Muscle layer of colon (tissue), 2 donors: ENCODE measurements around the gene C1S.
"Not testable (repeated sequence)": the region's sequence is repeated elsewhere in the genome, so short reads cannot be mapped to it uniquely, and the experiment has no call there.

Experiments
- H3K27ac ChIP-seq: one replicate; pipeline ENCODE4 v1.7.0; 2013; ENCODE audit warnings: low read depth, mild to moderate bottlenecking, low read length, moderate library complexity
- H3K27me3 ChIP-seq, 2 donors: one replicate each; pipeline ENCODE4 v1.7.0; 2013; ENCODE audit warnings: low read length in 2 of 2, mild to moderate bottlenecking in 2 of 2; ENCODE audit not compliant: insufficient read depth in 2 of 2, control insufficient read depth in 1 of 2
- H3K36me3 ChIP-seq: one replicate; pipeline ENCODE4 v1.7.0; 2013; ENCODE audit warnings: mild to moderate bottlenecking, low read length; ENCODE audit not compliant: insufficient read depth
- H3K4me1 ChIP-seq: one replicate; pipeline ENCODE4 v1.7.0; 2013; ENCODE audit warnings: mild to moderate bottlenecking, low read length; ENCODE audit not compliant: insufficient read depth
- H3K4me3 ChIP-seq, 2 donors: one replicate each; pipeline ENCODE4 v1.7.0; 2013; ENCODE audit warnings: low read length in 2 of 2, low read depth in 1 of 2, mild to moderate bottlenecking in 1 of 2, moderate library complexity in 1 of 2
- H3K9ac ChIP-seq: one replicate; pipeline ENCODE4 v1.7.0; 2013; ENCODE audit warnings: low read length
- H3K9me3 ChIP-seq: one replicate; pipeline ENCODE4 v1.7.0; 2013; ENCODE audit warnings: mild to moderate bottlenecking, low read length
- donor health status: abdominal sarcoma.
- donor health status: Adenocarcinoma of cecum.

The C1S gene

DNA sequence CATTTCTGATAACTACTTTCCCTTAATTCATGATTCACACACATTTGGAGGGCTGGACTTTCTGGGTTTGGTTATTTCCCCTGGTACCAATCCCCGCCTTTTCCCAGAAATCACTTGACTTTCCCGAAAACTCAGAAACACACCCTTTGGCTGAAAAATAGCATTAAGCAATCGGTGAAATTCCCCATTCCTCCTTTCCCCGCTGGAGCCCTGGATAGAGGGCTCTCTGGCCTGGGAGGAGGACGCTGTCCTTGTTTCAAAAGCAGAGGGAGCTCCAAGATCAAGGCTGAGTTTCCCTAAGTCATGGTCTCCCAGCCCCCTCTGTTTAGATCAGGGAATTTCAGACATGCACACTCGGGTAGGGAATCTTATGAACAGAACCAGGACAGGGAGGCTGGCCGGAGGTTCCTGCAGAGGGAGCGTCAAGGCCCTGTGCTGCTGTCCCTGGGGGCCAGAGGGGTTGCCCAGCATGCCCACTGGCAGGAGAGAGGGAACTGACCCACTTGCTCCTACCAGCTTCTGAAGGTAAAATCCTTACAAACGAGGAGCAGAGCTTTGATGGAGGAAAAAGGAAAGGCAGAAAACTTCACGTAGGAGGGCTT lies at the start of gene C1S:
C1S (plus strand) TSS at position 366 of the 602 bp plus-strand sequence. CDS start 1,195 bp downstream, outside the sequence.
- Histone ChIP-seq H3K4me3 (peak within 1 kb of the TSS; percentile 54 to 69), H3K9me3 (no peaks in the 10 kb centered on the region), H3K9ac (peak within 1 kb of the TSS; percentile 67), H3K27me3 (no peaks in the 10 kb centered on the region), H3K4me1 (peaks cover 27% of the 10 kb centered on the region), H3K36me3 (peaks cover 9% of the 10 kb centered on the region), H3K27ac (peak within 1 kb of the TSS; percentile 65)

DNA sequence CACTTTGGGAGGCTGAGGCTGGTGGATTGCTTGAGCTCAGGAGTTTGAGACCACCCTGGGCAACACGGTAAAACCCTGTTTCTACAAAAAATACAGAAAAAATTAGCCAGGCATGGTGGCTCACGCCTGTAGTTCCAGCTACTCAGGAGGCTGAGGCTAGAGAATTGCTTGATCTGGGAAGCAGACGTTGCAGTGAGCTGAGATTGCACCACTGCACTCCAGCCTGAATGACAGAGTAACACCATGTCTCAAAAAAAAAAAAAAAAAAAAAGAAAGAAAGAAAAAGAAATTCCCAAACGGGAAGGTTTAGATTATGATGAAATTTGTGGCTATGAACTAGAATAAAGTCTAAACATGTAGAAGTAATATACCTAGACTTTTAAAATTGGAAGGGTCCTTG lies 49.1 kb upstream of the C1S start:
- H3K4me3 ChIP-seq, H3K9me3 ChIP-seq, H3K27me3 ChIP-seq, H3K9ac ChIP-seq, H3K27ac ChIP-seq, H3K4me1 ChIP-seq: not testable (repeated sequence)
- peaks cover 18% of the 10 kb centered on the region for H3K36me3 ChIP-seq

DNA sequence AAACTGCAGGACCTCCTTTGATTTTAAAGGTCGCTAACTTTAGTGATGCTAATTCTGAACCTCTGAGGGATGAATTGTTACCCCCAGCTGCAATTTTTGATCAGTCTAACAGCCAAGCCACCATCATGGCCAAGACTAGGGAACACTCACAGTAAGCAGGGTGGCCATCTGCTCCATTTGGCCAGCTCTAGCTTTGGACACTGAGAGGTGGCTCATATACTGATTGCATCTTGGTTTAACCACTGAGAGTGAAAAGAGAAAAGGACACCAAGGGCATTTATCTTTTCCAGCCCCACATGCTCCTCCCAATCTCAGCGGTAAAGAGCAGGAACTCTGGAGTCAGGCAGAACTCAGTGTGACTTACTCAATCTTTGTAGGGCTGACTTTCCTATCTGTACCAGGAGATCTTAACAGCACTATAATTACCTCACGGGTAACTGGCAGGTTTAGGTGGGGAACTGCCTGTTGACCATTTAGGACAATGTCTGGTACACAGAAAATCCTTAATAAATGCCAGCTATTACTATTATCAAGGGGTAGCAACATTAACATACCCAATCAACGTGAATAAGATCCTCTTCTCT lies 48.4 kb upstream of the C1S start:
- Histone ChIP-seq H3K36me3 (peaks cover 18% of the 10 kb centered on the region), H3K27ac (no peak overlapping the region), H3K27me3 (no peaks in the 10 kb centered on the region), H3K4me1 (peaks cover 3% of the 10 kb centered on the region), H3K4me3 (no peak overlapping the region), H3K9me3 (no peaks in the 10 kb centered on the region), H3K9ac (no peak overlapping the region)

DNA sequence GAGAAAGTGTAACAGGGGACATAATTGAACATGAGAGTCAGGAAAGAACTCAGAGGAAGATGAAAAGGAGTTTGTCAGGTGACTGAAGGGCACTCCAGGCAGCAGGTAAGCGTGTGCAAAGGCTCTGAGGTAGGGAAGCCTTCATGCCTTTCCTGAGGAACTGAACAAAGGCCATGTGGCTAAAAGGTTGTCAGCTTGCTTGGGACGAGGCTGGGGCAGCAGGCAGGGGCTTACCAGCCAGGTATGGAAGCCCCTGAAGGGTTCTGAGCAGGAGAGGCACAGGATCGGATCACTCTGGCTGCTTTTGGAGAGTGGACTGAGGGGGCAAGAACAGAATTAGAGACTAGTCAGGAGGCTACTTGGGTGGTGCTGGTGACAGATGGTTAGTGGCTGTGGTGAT lies 47.4 kb upstream of the C1S start:
- H3K27ac ChIP-seq = no peak overlapping the region
- H3K36me3 ChIP-seq = peaks cover 18% of the 10 kb centered on the region
- H3K4me1 ChIP-seq = peaks cover 10% of the 10 kb centered on the region
- H3K9me3 ChIP-seq = no peaks in the 10 kb centered on the region
- no peaks in the 10 kb centered on the region for H3K27me3 ChIP-seq
- H3K4me3 ChIP-seq = no peak overlapping the region
- no peak overlapping the region for H3K9ac ChIP-seq

DNA sequence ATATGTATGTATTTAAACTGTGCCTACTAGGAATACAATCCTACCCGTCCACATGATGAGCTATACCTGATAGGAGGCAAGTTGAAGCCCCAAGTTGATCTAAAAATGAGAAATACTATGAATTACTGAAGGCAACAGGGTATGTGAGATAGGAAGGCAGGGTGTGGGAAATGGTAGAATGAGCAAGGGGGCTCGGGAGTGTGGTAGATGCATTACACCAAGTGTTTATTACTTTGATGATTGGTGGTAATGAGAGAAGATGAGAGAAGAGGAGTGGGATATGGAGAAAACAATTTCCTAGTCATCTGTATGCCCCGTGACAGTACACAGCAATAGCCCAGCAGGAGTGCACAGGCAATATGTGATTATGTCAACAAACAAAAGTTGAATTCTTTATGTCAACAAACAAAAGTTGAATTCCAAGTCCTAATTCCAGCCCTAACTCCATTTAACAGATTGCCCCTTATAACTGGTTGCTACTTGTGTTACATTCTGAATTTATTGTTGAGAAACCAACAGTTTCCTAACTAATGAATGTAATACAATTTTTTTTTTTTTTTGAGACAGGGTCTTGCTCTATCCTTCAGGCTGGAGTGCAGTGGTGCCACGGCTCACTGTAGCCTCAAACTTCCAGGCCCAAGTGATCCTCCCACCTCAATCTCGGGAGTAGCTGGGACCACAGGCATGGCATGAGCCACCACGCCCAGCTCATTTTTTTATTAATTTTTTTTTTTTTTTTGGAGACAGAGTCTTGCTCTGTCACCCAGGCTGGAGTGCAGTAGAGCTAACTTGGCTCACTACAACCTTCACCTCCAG lies 44.8 kb upstream of the C1S start:
- H3K4me3 ChIP-seq = no peak overlapping the region
- H3K27me3 ChIP-seq = no peaks in the 10 kb centered on the region
- H3K9me3 ChIP-seq = no peaks in the 10 kb centered on the region
- H3K27ac ChIP-seq = no peak overlapping the region
- H3K36me3 ChIP-seq = peaks cover 18% of the 10 kb centered on the region
- no peak overlapping the region for H3K9ac ChIP-seq
- H3K4me1 ChIP-seq = peaks cover 16% of the 10 kb centered on the region

DNA sequence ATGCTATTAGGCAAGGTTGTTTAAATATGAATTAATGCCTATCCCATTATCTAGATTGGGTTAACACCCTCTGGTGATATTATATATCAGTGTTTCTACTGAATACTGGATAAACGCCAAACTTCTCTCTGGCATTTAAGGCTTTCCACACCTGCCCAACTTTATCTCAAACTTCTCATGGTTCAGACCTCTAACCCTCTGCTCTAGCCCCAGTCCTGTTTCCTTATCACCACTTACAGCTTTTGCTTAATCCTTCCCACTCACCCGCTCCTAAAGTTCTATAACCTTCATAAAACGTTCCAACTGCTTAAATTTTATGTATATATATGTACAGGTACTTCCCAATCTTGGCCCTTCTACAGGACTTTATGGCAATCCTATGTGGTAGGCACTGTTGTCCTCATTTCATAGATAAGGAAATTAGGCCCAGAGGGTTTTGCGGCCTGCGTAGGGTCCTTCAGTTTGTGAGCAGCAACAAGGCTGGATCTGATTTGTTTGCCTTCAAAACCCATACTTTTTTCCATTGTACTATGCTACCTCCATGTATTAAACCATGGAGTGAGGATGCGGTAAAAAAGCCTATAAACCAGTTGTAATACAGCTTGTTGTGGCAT lies 43.5 kb upstream of the C1S start:
- H3K4me1 ChIP-seq = peaks cover 16% of the 10 kb centered on the region
- no peaks in the 10 kb centered on the region for H3K9me3 ChIP-seq
- peak overlapping the region; percentile 90 for H3K9ac ChIP-seq
- no peaks in the 10 kb centered on the region for H3K27me3 ChIP-seq
- peak overlapping the region; percentile 94 for H3K4me3 ChIP-seq
- peaks cover 18% of the 10 kb centered on the region for H3K36me3 ChIP-seq
- no peak overlapping the region for H3K27ac ChIP-seq

DNA sequence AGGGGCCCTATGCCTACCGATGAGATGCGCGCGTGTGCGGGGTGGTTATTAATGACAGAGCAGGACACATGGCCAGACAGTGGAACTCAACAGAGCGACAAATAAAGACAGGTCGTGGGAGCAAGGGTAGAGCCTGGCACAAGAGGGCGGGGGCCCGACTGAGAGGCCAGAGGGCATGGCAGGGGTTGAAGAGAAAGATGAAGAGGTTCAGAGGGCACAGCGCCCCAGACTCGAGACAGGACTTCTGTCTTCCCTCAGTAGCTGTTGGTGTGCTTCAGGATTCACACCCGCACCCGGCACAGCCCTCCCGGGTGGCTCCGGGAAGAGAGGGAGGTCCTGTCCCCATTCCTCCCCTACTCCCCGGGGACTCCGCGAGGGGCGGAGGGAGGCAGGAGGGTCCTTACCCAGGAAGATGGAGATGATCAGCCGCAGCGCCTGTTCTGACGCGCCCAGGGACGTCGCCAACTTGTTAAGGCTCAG lies 42.6 kb upstream of the C1S start:
- H3K9ac ChIP-seq = peak overlapping the region; percentile 90
- peaks cover 16% of the 10 kb centered on the region for H3K4me1 ChIP-seq
- peak overlapping the region; percentile 98 for H3K27ac ChIP-seq
- H3K4me3 ChIP-seq = peak overlapping the region; percentile 94
- no peaks in the 10 kb centered on the region for H3K27me3 ChIP-seq
- H3K9me3 ChIP-seq = no peaks in the 10 kb centered on the region
- peaks cover 10% of the 10 kb centered on the region for H3K36me3 ChIP-seq

DNA sequence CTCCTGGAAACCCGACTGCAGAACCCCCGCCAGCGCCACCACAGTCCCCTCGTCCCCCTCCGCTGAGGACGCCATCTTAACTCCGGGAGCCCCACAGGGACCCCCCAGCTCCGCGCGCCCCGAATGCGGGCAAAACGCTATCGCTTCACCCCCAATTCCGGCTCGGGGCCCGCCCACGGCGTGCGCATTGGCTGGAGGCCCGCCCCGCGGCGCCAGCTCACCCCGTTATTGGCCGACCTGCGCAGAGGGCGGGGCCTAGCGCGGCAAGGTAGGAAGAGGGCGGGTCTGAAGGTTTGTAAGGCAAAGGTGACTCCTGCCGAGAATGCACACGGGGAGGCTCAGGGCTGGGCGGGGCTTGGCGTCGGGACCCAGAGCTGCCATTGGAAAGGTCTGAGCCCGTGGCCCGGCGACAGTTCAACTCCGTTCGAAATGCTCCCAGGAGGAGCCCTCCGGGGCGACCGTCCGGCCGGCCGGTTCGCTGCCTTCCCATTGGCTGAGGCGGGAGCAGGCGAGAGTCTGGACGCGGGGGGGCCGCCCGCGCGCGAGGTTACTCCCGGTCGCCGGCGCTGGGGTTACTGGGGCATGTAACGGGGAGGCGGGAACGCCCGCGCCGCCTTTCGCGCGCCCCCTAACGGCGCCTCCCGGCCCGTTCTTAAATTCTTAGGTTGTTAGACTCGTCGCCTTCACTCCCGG lies 42.0 kb upstream of the C1S start, which contains the start of gene LPCAT3:
LPCAT3 (minus strand) TSS at position 127 of the 693 bp plus-strand sequence; CDS start at position 75, 52 bp downstream.
- Histone ChIP-seq H3K4me1 (peaks cover 16% of the 10 kb centered on the region), H3K4me3 (peak within 1 kb of the TSS; percentile 94), H3K27me3 (no peaks in the 10 kb centered on the region), H3K36me3 (peaks cover 5% of the 10 kb centered on the region), H3K9ac (peak within 1 kb of the TSS; percentile 90), H3K27ac (peak within 1 kb of the TSS; percentile 98), H3K9me3 (no peaks in the 10 kb centered on the region)

DNA sequence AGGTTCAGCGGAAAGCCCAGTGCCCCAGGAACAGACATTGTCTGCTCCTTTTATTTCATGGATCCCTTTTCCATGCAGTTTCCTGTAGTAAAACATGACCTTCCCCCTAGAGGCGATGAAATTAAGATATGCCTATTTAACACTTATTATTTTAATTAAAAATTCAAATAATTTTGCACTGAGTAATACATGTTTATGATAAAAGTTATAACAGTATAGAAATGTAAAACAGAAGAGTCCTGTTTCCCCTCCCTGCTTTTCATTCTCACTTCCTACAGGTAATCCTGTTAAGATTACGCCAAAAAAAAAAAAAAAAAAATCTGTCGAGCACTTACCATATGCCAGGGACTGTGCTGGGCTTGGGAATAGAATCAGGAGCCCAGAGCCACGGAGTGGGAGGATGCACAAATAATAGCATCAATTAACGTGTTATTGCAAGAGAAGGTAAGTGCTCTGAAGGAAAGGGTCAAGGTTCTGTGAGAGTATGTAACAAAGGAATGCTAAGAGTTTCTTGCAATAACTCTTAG lies 41.4 kb upstream of the C1S start:
- no peaks in the 10 kb centered on the region for H3K27me3 ChIP-seq
- no peaks in the 10 kb centered on the region for H3K9me3 ChIP-seq
- peaks cover 16% of the 10 kb centered on the region for H3K4me1 ChIP-seq
- H3K4me3 ChIP-seq = peak overlapping the region in 1 of 2 donors; percentile 94
- peak overlapping the region; percentile 98 for H3K27ac ChIP-seq
- H3K36me3 ChIP-seq = no peaks in the 10 kb centered on the region
- no peak overlapping the region for H3K9ac ChIP-seq

DNA sequence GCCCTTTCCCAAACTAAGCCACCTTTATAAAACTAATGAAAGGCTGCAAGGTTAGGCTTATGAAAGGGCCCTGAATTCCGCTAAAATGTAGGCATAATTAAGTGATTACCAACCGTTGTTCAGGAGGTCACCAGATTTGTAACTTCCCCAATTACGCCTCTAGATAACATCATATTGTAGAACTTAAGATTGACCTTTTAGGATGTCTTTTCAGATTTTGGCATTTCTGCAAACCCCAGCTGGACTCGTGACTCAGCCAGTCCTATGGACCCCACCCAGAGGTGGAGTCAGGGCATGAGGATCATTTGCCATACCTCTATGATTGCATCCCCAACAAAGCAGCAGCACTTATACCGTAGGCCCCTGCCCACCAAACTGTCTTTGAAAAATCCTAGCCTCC lies 38.6 kb upstream of the C1S start:
- H3K4me3 ChIP-seq = no peak overlapping the region
- H3K9ac ChIP-seq = no peak overlapping the region
- H3K27me3 ChIP-seq = no peaks in the 10 kb centered on the region

More for the DNA sequence above, 38.6 kb upstream of the C1S start:
- Histone ChIP-seq H3K9me3 (no peaks in the 10 kb centered on the region), H3K36me3 (no peaks in the 10 kb centered on the region), H3K4me1 (peaks cover 14% of the 10 kb centered on the region), H3K27ac (no peak overlapping the region)
